ENCODE results near the gene CCDC192. TPM values are rescaled to one million over a fixed set of nuclear protein-coding genes. Genes with fewer than 3 reads are reported as not detected.

The CCDC192 gene
- total RNA-seq, 1 experiment from 2014 or later: not detected

DNA sequence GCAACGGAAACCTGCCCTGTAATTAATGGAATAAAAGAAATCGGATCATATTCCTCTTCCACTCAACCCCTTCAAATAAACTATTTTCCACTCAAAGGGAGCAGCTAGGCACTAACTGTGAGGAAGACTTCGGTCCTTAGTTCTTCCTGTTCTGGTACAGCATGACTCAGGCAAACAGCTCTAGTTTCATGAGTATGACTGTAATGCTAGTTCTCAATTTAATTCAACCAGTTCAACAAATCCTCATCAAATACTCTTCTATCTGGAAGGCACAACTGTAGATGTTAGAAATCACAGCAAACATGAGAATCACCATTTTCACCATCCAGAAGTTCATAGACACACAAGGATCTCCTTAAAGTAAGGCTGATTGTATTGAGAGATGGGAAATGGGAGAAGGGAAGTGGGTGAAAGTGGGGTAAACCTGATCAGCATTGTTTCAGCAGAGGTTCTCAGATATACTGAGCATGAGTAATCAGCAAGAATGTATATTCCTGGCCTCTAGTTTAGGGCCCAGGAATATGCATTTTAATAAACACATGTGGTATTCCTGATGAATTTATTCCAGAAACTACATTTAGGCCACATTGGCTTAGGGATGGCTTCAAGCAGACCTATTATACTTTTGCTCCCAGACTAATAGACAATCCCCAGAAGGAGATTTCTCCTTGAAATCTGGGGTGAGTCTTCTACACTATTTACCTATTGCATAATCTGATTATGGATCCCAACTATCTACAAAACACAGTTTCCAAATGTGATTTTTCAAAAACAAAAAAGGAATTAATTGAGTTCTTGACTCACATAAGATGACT lies 239.3 kb downstream of the CCDC192 start:
- Mint-ChIP-seq H3K27me3 (ENCODE audit: insufficient read depth, unreplicated experiment) (no peaks in the 10 kb centered on the region), H3K4me3 (ENCODE audit: unreplicated experiment) (no peak overlapping the region), H3K27ac (ENCODE audit: low read depth, unreplicated experiment) (no peak overlapping the region), H3K9me3 (ENCODE audit: unreplicated experiment) (no peaks in the 10 kb centered on the region), H3K36me3 (ENCODE audit: insufficient read depth, unreplicated experiment) (no peaks in the 10 kb centered on the region), H3K4me1 (ENCODE audit: insufficient read depth, unreplicated experiment) (peaks cover 7% of the 10 kb centered on the region)
- DNase-seq (ENCODE audit: unreplicated experiment): no peak
- intact Hi-C loops (cut with micrococcal nuclease): no loop called here
- BruUV-seq (replicated peaks): no TSS peak
- ChIA-PET POLR2A (interaction anchor here (2.3 kb wide), 1 partner anchor 9 kb away, joined by 6 read pairs; no protein-coding TSS in a partner anchor), CTCF (interaction anchor here (2.0 kb wide), 1 partner anchor 33 kb away, joined by 8 read pairs; no protein-coding TSS in a partner anchor)
- TF ChIP-seq, protein P1, sequence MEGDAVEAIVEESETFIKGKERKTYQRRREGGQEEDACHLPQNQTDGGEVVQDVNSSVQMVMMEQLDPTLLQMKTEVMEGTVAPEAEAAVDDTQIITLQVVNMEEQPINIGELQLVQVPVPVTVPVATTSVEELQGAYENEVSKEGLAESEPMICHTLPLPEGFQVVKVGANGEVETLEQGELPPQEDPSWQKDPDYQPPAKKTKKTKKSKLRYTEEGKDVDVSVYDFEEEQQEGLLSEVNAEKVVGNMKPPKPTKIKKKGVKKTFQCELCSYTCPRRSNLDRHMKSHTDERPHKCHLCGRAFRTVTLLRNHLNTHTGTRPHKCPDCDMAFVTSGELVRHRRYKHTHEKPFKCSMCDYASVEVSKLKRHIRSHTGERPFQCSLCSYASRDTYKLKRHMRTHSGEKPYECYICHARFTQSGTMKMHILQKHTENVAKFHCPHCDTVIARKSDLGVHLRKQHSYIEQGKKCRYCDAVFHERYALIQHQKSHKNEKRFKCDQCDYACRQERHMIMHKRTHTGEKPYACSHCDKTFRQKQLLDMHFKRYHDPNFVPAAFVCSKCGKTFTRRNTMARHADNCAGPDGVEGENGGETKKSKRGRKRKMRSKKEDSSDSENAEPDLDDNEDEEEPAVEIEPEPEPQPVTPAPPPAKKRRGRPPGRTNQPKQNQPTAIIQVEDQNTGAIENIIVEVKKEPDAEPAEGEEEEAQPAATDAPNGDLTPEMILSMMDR (IDR thresholded peaks at IDR 0.05; ENCODE audit: unreplicated experiment): no peak

DNA sequence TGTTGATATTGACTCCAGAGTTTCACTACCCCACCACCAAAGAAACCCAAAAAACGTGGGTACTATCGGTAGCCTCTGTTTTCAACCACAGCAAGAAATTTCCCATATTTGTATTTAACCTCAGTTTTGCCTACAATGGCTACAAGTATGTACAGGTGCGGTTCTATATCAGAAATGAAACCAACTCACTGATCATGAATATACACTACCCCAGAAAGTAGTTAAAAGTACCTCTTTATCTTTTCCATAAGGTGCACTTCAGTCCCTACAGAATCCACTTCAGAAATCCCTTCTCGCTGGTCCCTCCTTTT lies 239.8 kb downstream of the CCDC192 start:
- no peaks in the 10 kb centered on the region for H3K9me3 Mint-ChIP-seq (ENCODE audit: unreplicated experiment)
- no peak overlapping the region for H3K4me3 Mint-ChIP-seq (ENCODE audit: unreplicated experiment)
- no peak for DNase-seq (ENCODE audit: unreplicated experiment)
- no TSS peak for BruUV-seq (replicated peaks)
- TF ChIP-seq, protein P1 (IDR thresholded peaks at IDR 0.05; ENCODE audit: unreplicated experiment): no peak
- no peak overlapping the region for H3K27ac Mint-ChIP-seq (ENCODE audit: low read depth, unreplicated experiment)
- ChIA-PET POLR2A (no interaction called here), CTCF (no interaction called here)
- H3K27me3 Mint-ChIP-seq (ENCODE audit: insufficient read depth, unreplicated experiment): no peaks in the 10 kb centered on the region
- peaks cover 7% of the 10 kb centered on the region for H3K4me1 Mint-ChIP-seq (ENCODE audit: insufficient read depth, unreplicated experiment)
- intact Hi-C loops (cut with micrococcal nuclease): no loop called here
- peaks cover 2% of the 10 kb centered on the region for H3K36me3 Mint-ChIP-seq (ENCODE audit: insufficient read depth, unreplicated experiment)

DNA sequence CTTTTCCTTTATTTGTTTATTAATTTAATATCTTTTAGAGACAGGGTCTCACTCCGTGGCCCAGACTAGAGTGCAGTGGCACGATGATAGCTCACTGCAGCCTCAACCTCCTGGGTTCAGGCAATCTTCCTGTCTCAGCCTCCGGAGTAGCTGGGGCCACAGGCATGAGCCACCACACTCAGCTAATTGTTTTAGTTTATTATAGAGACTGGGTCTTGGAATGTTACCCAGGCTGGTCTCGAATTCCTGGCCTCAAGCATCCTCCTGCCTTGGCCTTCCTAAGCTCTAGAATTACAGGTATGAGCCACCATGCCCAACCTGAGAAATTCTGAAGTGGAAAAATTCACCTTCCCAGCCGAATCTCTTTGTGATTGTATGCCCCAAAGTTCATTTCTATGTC lies 240.9 kb downstream of the CCDC192 start:
- intact Hi-C loops (cut with micrococcal nuclease): no loop called here
- Mint-ChIP-seq H3K27ac (ENCODE audit: low read depth, unreplicated experiment) (no peak overlapping the region), H3K4me1 (ENCODE audit: insufficient read depth, unreplicated experiment) (peaks cover 7% of the 10 kb centered on the region), H3K27me3 (ENCODE audit: insufficient read depth, unreplicated experiment) (no peaks in the 10 kb centered on the region), H3K36me3 (ENCODE audit: insufficient read depth, unreplicated experiment) (peaks cover 5% of the 10 kb centered on the region), H3K9me3 (ENCODE audit: unreplicated experiment) (no peaks in the 10 kb centered on the region), H3K4me3 (ENCODE audit: unreplicated experiment) (no peak overlapping the region)
- no peak for DNase-seq (ENCODE audit: unreplicated experiment)
- TF ChIP-seq, protein P1 (IDR thresholded peaks at IDR 0.05; ENCODE audit: unreplicated experiment): no peak
- ChIA-PET POLR2A (no interaction called here), CTCF (interaction anchor here (0.6 kb wide), 1 partner anchor 1877 kb away, joined by 3 read pairs; no protein-coding TSS in a partner anchor)
- no TSS peak for BruUV-seq (replicated peaks)

DNA sequence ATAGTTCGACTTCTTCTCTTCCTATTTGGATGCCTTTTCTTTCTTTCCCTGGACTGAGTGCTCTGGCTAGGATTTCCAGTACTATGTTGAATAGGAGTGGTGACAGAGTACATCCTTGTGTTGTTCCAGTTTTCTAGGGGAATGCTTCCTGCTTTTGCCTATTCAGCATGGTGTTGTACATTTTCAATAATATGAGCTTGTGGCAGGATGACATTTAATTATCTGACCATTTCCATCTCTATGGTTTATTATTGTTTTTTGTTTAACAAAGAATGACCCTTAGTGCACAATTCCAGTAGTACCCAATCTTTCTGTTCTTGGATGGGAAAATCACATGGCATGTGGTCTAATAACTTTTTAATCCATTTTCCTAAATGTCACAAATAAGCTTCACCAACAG lies 244.8 kb downstream of the CCDC192 start:
- ChIA-PET CTCF (interaction anchor here (0.8 kb wide), 1 partner anchor 8 kb away, joined by 5 read pairs; no protein-coding TSS in a partner anchor), POLR2A (interaction anchor here (1.6 kb wide), 2 partner anchors 23 to 135 kb away, joined by 3 to 5 read pairs; no protein-coding TSS in a partner anchor)
- Mint-ChIP-seq H3K9me3 (ENCODE audit: unreplicated experiment) (no peaks in the 10 kb centered on the region), H3K4me3 (ENCODE audit: unreplicated experiment) (no peak overlapping the region), H3K27ac (ENCODE audit: low read depth, unreplicated experiment) (no peak overlapping the region), H3K27me3 (ENCODE audit: insufficient read depth, unreplicated experiment) (no peaks in the 10 kb centered on the region), H3K4me1 (ENCODE audit: insufficient read depth, unreplicated experiment) (no peaks in the 10 kb centered on the region), H3K36me3 (ENCODE audit: insufficient read depth, unreplicated experiment) (peaks cover 12% of the 10 kb centered on the region)
- no peak for DNase-seq (ENCODE audit: unreplicated experiment)
- no TSS peak for BruUV-seq (replicated peaks)
- TF ChIP-seq, protein P1 (IDR thresholded peaks at IDR 0.05; ENCODE audit: unreplicated experiment): no peak
- intact Hi-C loops (cut with micrococcal nuclease): no loop called here

Data from MCF 10A (cell line).